HepG2 (cell line): ENCODE results near the gene SLC6A17. TPM values are rescaled to one million over a fixed set of nuclear protein-coding genes. Genes with fewer than 3 reads are reported as not detected.

Experiments used
- DDIT3 ChIP-seq: sonication (generic); formaldehyde crosslinking; IDR thresholded peaks from 2 replicates; pipeline ENCODE4 v1.4.0; 2020; ENCODE audit warnings: mild to moderate bottlenecking, missing genetic modification reagents
- EP300 ChIP-seq, 3 experiments: sonication (generic) in 1 of 3; formaldehyde crosslinking in 1 of 3; IDR thresholded peaks; 2 replicates each; pipeline versions ENCODE4 v1.5.1 to v1.6.1; 2011 to 2020; ENCODE audit warnings: low read depth in 2 of 3, low read length in 2 of 3, borderline replicate concordance in 1 of 3, improper control_type of control experiment in 1 of 3, mild to moderate bottlenecking in 1 of 3, missing genetic modification reagents in 1 of 3, moderate library complexity in 1 of 3
- FOXA1 ChIP-seq, 2 experiments: fragments of 450-650 bp in 1 of 2; sonication (generic) in 1 of 2; formaldehyde crosslinking in 1 of 2; IDR thresholded peaks; 2 replicates each; pipeline versions ENCODE4 v1.4.0 to v1.6.1; 2016 to 2020; ENCODE audit warnings: missing genetic modification reagents in 1 of 2
- GZF1 ChIP-seq: sonication (generic); formaldehyde crosslinking; IDR thresholded peaks from 2 replicates; pipeline ENCODE4 v1.5.1; 2020; ENCODE audit warnings: mild to moderate bottlenecking, missing genetic modification reagents
- ISX ChIP-seq: sonication (generic); formaldehyde crosslinking; conservative IDR thresholded peaks from 2 replicates; pipeline ENCODE4 v1.5.0; 2020; ENCODE audit warnings: missing genetic modification reagents
- MTA3 ChIP-seq: sonication (generic); formaldehyde crosslinking; IDR thresholded peaks from 2 replicates; pipeline ENCODE4 v1.4.0; 2020; ENCODE audit warnings: missing genetic modification reagents
- PBX2 ChIP-seq: IDR thresholded peaks from 2 replicates; pipeline ENCODE4 v1.6.1; 2016; ENCODE audit warnings: control low read depth
- SMC3 ChIP-seq: IDR thresholded peaks from 2 replicates; pipeline ENCODE4 v1.6.1; 2011; ENCODE audit warnings: low read length, improper control_type of control experiment
- SSRP1 ChIP-seq: IDR thresholded peaks from 2 replicates; pipeline ENCODE4 v1.6.1; 2016; ENCODE audit warnings: control low read depth
- TFAP4 ChIP-seq: sonication (generic); IDR thresholded peaks from 2 replicates; pipeline ENCODE4 v1.6.1; 2016; ENCODE audit warnings: low read depth, borderline replicate concordance
- ZBTB26 ChIP-seq: IDR thresholded peaks from 2 replicates; pipeline ENCODE4 v1.6.1; 2016; ENCODE audit warnings: missing compliant biosample characterization, missing genetic modification reagents, borderline replicate concordance
- ZFP36L1 ChIP-seq: sonication (generic); formaldehyde crosslinking; IDR thresholded peaks from 2 replicates; pipeline ENCODE4 v1.8.0; 2022; ENCODE audit warnings: mild to moderate bottlenecking, missing genetic modification reagents, moderate library complexity
- ZMAT5 ChIP-seq: sonication (generic); formaldehyde crosslinking; IDR thresholded peaks from 2 replicates; pipeline ENCODE4 v1.5.0; 2020; ENCODE audit warnings: mild to moderate bottlenecking, low read depth, missing genetic modification reagents, borderline replicate concordance
- ZNF407 ChIP-seq: sonication (generic); formaldehyde crosslinking; IDR thresholded peaks from one replicate; pipeline ENCODE4 v1.5.1; 2020; ENCODE audit warnings: mild to moderate bottlenecking, missing genetic modification reagents; ENCODE audit errors: not compliant biosample characterization
- polyA plus RNA-seq, 8 experiments: library from polyadenylated mRNA; depleted of rRNA in 3 of 8; stranded (reverse) in 7 of 8; unstranded in 1 of 8; fragments of >200 nt; fragmentation: Illumina TruSeq in 4 of 8; extraction: Trizol in 4 of 8; gene quantifications; 2 replicates each; pipeline versions ENCODE4 v1.2.1 to v1.2.3, GENCODE V29; 2011 to 2016; ENCODE audit warnings: low read depth in 4 of 8, missing spikeins in 1 of 8, mixed read lengths in 1 of 8; ENCODE audit not compliant: insufficient read depth in 1 of 8
- total RNA-seq, 5 experiments: library from RNA; depleted of rRNA; stranded (reverse); fragments of >200 nt; fragmentation: Illumina TruSeq; extraction: Trizol; gene quantifications; 2 replicates each; pipeline ENCODE4 v1.2.3, GENCODE V29; 2016; ENCODE audit warnings: low read depth in 1 of 5

The SLC6A17 gene
- total and polyA plus RNA-seq, 2 of the 13 experiments (the other 11 are each of a cell fraction or from before 2014, with no cell fraction given): not detected

- TF ChIP-seq FOXA1 (IDR thresholded peaks at IDR 0.05) (no peak), FOXA1 (CRISPR knock-in tag; IDR thresholded peaks at IDR 0.05) (no peak), ZNF407 (CRISPR knock-in tag) (no peak), GZF1 (CRISPR knock-in tag) (no peak), ZMAT5 (CRISPR knock-in tag) (no peak), SSRP1 (no peak), PBX2 (CRISPR knock-in tag) (no peak), SMC3 (peak; percentile 73), ZFP36L1 (CRISPR knock-in tag) (no peak), TFAP4 (peak; percentile 78; the same call in 1 of the 2 replicates), DDIT3 (CRISPR knock-in tag) (no peak), EP300 (IDR thresholded peaks at IDR 0.05; ENCODE audit: low read depth in 2 of 2, low read length in 2 of 2) (no peak), EP300 (CRISPR knock-in tag; IDR thresholded peaks at IDR 0.05; ENCODE audit: borderline replicate concordance) (no peak), ZBTB26 (CRISPR knock-in tag) (peak; percentile 53; the same call in 1 of the 2 replicates), ISX (CRISPR knock-in tag) (no peak), MTA3 (CRISPR knock-in tag) (no peak)
Measured at GRCh38 chr1:110106013-110106941, 44.0 kb upstream of the SLC6A17 start (continued).
